Activated T-cell treated with anti-CD3 and anti-CD28 coated beads, Interleukin-2, amount 50 U/mL, for 4 hours (primary cell): Measurements from ENCODE around the gene AHDC1. TPM values are rescaled to one million over a fixed set of nuclear protein-coding genes. Genes with fewer than 3 reads are reported as not detected.

Experiments used
- ATAC-seq, 2 donors: fragments of 200-7000 bp; cut with Tn5 transposase; one replicate each; pipeline ENCODE4 v1.10.0; 2021
- DNase-seq: peaks from one replicate; pipeline ENCODE4 v3.0.0-alpha.2; 2020
- H3K27me3 Mint-ChIP-seq: one replicate; pipeline ENCODE4 v1.8.0; 2021; ENCODE audit warnings: low read depth, mixed read lengths
- H3K36me3 Mint-ChIP-seq: one replicate; pipeline ENCODE4 v1.8.0; 2022; ENCODE audit warnings: mixed read lengths; ENCODE audit not compliant: insufficient read depth
- H3K4me1 Mint-ChIP-seq: one replicate; pipeline ENCODE4 v1.8.0; 2021; ENCODE audit warnings: low read depth, mixed read lengths
- H3K4me3 Mint-ChIP-seq: one replicate; pipeline ENCODE4 v1.8.0; 2021; ENCODE audit warnings: mild to moderate bottlenecking, moderate library complexity, mixed read lengths
- H3K9me3 Mint-ChIP-seq: one replicate; pipeline ENCODE4 v1.8.0; 2021; ENCODE audit warnings: mixed read lengths
- total RNA-seq, 3 donors: library from RNA; stranded (reverse); gene quantifications; one replicate each; pipeline ENCODE4 v1.2.1, GENCODE V29; 2021

AHDC1 gene
- total RNA-seq, 3 donors from 2014 or later, result 7.6 to 9.4 (median 8.6) TPM

GRCh38 chr1:27611450-27611849 lies 7.5 kb upstream of the AHDC1 start:
- peaks cover 2% of the 10 kb centered on the region for H3K36me3 Mint-ChIP-seq
- H3K27me3 Mint-ChIP-seq, result no peaks in the 10 kb centered on the region
- peaks cover 42% of the 10 kb centered on the region for H3K4me1 Mint-ChIP-seq
- DNase-seq (no peak), ATAC-seq (no peak)
- no peak overlapping the region for H3K4me3 Mint-ChIP-seq
- H3K9me3 Mint-ChIP-seq, result no peaks in the 10 kb centered on the region

DNA sequence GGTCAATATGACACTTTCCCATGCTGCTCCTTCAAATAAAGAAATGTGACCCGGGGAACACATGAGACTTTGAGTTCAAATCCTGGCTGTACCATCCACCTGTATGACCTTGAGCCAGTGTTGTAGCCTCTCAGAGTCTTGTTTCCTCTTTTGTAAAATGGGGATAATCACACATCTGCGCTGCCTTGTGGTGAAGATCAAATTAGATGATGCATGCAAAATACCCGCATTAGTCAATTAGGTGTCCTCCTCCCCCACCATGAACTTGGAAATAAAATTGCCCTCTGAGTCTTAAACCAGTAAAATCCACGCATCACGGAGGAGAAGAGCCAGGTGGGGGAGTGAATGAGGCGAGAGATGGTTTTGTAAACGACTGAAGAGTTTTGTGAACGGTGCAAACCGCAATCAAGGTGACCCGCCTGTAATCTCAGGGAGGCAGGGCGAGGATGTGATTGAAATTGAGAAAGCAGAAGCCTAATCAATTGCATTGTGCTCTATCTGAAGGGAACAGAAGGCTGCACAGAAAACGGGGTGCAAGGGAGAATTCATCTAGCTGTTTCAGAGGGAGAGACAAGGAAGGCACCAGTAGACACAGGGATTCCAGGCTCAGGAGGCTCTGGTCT lies 5.8 kb upstream of the AHDC1 start:
- H3K4me3 Mint-ChIP-seq, result no peak overlapping the region
- ATAC-seq, result no peak
- H3K4me1 Mint-ChIP-seq, result peaks cover 41% of the 10 kb centered on the region
- no peaks in the 10 kb centered on the region for H3K9me3 Mint-ChIP-seq
- DNase-seq, result no peak
- peaks cover 2% of the 10 kb centered on the region for H3K36me3 Mint-ChIP-seq
- H3K27me3 Mint-ChIP-seq, result no peaks in the 10 kb centered on the region

DNA sequence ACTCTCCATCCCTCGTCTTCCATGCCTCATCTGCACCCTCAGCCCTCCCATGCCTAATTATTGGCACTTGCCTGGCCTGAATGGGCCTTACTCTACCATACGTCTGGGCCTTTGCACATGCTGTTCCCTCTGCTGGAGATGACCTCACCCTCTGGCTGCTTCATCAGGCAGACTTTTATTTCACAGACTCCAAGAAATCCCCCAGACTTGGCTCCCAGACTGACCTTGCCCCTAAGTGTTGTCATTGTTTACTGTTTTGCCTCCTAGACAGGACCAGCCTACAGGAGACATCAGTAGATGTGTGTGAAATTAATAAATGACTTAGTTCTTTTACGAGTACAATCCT lies 5.2 kb upstream of the AHDC1 start:
- peaks cover 38% of the 10 kb centered on the region for H3K4me1 Mint-ChIP-seq
- no peak for DNase-seq
- no peaks in the 10 kb centered on the region for H3K27me3 Mint-ChIP-seq
- ATAC-seq, result no peak
- H3K9me3 Mint-ChIP-seq, result no peaks in the 10 kb centered on the region
- peaks cover 2% of the 10 kb centered on the region for H3K36me3 Mint-ChIP-seq
- no peak overlapping the region for H3K4me3 Mint-ChIP-seq

DNA sequence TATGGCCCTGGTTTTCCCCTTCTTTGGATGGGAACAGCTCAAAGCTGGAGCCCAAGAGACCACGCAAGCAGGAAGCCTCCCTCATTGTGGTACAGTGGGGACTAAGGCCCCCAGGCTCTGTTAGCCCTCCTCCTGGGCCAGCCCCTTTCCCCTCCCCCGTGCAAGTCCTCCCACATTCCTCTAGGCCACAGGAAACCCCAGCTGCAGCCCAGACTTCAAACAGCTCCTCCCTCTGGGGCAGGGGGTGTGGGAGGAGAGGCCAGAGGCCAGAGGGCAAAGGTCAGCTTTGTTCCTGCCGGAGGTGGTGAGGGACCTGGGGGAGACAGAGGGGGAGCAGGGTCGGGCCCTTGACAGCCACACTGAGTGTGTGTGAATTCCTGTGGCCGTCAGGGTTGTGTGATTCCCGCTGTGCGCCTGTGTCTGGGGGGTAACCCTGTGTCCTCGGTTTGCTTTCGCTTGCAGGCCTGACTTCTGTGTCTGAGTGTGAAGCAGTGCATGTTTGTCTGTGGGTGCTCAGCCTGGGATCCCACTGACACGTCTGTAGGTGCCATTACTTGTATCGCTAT lies 3.4 kb upstream of the AHDC1 start:
- ATAC-seq, result no peak
- H3K36me3 Mint-ChIP-seq, result peaks cover 1% of the 10 kb centered on the region

DNA sequence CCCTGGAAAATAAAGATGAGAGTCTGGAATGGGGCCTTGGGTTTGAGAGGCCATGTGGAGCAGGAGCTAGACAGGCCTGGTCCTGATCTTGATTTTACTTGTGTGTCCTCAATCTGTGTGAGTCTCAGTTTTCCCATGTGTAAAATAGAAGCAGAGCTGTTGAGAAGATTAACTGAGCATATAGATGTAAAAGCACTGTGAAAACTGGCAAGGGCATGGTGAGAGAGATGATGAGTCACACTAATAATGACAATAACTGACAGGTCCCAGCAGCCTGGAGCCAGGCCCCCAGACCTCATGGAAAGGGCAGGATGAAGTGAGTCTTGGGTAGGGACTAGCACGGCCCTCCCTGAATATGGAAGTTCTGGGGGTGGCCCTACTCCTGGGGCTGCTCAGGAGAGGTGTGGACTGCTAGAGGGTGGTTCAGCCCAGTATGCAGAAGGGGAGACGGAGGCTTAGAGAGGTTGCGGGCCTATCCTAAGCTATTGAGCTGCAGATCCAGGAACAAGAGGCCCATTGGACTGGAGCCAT lies 2.8 kb upstream of the AHDC1 start:
- Mint-ChIP-seq H3K9me3 (no peaks in the 10 kb centered on the region), H3K36me3 (no peaks in the 10 kb centered on the region), H3K4me3 (no peak overlapping the region), H3K27me3 (no peaks in the 10 kb centered on the region), H3K4me1 (peaks cover 28% of the 10 kb centered on the region)
- ATAC-seq, result no peak
- no peak for DNase-seq

More for the DNA sequence above, 3.4 kb upstream of the AHDC1 start:
- no peaks in the 10 kb centered on the region for H3K9me3 Mint-ChIP-seq
- DNase-seq, result no peak
- H3K4me1 Mint-ChIP-seq, result peaks cover 30% of the 10 kb centered on the region
- H3K27me3 Mint-ChIP-seq, result no peaks in the 10 kb centered on the region
- H3K4me3 Mint-ChIP-seq, result no peak overlapping the region

- DNase-seq, result peak; percentile 59
- no peak overlapping the region for H3K4me3 Mint-ChIP-seq
- H3K27me3 Mint-ChIP-seq, result no peaks in the 10 kb centered on the region
These were observed 2.1 kb upstream of the AHDC1 start for GRCh38 chr1:27605796-27606707.

GRCh38 chr1:27605300-27605766 lies 1.4 kb upstream of the AHDC1 start:
- no peak for DNase-seq
- H3K4me3 Mint-ChIP-seq, result peak overlapping the region; percentile 92
- H3K4me1 Mint-ChIP-seq, result peaks cover 35% of the 10 kb centered on the region
- no peak for ATAC-seq
- H3K9me3 Mint-ChIP-seq, result no peaks in the 10 kb centered on the region
- no peaks in the 10 kb centered on the region for H3K36me3 Mint-ChIP-seq
- no peaks in the 10 kb centered on the region for H3K27me3 Mint-ChIP-seq

More at GRCh38 chr1:27605796-27606707, 2.1 kb upstream of the AHDC1 start:
- Mint-ChIP-seq H3K36me3 (no peaks in the 10 kb centered on the region), H3K4me1 (peaks cover 31% of the 10 kb centered on the region), H3K9me3 (no peaks in the 10 kb centered on the region)
- ATAC-seq, result no peak

DNA sequence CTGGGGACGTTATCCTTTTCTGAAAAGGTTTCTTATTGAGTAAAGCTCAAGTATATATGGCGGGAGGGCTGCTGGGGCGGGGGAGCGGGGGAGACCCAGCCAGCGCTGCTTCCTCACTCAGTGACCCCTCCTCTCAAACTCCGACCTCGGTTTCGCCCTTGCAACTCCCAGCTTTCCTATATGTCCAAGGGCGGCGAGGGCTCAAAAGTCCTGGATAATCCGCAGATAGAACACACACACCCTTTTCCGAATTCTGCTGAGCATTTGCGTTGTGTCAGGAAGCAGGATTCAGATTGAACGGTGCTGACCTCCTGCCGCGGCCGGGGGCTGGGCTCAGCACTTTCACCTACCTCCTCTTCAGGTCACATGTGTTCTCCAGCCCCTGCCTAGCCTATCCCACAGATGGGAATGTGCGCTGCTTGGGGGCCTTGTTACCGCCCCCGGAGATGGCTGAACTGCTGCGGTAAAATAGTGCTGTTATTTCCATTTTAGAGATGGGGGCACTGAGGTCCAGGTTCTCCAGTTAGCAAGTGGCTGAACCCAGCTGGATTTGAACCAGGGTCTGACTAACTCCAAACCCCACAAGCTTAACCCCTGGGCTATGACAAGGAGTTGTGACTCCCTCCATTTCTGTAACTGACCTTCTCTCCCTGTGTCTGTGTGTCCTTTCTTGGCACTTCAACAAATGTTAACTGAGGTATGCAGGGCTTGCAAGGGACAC lies 795 bp upstream of the AHDC1 start:
- Mint-ChIP-seq H3K4me3 (peak overlapping the region; percentile 92), H3K36me3 (no peaks in the 10 kb centered on the region), H3K27me3 (no peaks in the 10 kb centered on the region), H3K4me1 (peaks cover 41% of the 10 kb centered on the region), H3K9me3 (no peaks in the 10 kb centered on the region)
- no peak for DNase-seq
- ATAC-seq, result no peak

- DNase-seq, result no peak
- H3K4me1 Mint-ChIP-seq, result peaks cover 46% of the 10 kb centered on the region
- H3K36me3 Mint-ChIP-seq, result no peaks in the 10 kb centered on the region
- H3K27me3 Mint-ChIP-seq, result no peaks in the 10 kb centered on the region
- peak overlapping the region; percentile 92 for H3K4me3 Mint-ChIP-seq
- peak; percentile 18 to 25 for ATAC-seq
- no peaks in the 10 kb centered on the region for H3K9me3 Mint-ChIP-seq
These were observed 649 bp downstream of the AHDC1 start for GRCh38 chr1:27603309-27603680.

DNA sequence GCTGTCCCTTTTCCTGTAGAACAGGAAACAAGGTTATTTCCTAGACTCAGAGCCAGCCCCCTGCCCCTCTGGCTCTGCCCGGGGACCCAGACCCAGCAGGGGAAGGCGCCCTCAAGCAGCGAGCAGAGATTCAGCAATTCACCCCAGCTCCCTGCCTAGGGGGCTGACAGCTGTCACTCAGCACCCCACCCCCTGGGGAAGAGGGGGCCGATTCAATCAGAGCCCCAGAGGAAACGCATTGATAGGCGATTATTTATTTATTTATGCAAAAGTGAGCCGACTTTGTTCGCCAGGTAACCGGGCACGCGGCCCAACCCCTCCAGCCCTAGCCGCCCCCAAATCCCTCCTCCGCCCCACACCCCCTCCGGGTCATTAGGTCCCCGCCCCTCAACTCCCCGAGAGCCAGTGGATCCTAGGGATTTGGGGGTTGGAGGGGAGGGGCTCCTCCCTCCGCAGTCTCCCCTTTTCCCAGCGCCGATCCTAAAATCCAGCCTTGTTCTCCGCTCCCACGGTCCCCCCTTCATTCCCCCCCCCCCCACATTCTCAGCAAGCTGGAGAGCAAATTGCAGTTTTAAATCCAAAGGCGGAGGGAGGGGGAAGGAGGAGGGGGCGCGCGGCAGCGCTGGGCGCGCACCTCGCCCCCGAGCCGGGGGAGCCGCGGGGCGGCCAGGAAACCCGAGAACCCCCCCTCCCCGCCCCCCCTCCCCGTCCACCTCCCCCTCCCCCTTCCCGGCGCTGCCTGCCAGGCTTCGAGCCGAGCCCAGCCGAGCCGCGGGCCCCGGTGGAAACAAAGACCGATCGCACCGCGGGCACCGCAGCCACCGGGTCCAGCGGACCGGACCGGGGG lies 1.3 kb downstream of the AHDC1 start:
- Mint-ChIP-seq H3K36me3 (no peaks in the 10 kb centered on the region), H3K4me1 (peaks cover 46% of the 10 kb centered on the region), H3K9me3 (no peaks in the 10 kb centered on the region), H3K27me3 (no peaks in the 10 kb centered on the region), H3K4me3 (peak overlapping the region; percentile 80)
- ATAC-seq, result no peak
- DNase-seq, result peak; percentile 25

- Mint-ChIP-seq H3K4me1 (peaks cover 45% of the 10 kb centered on the region), H3K36me3 (no peaks in the 10 kb centered on the region), H3K9me3 (no peaks in the 10 kb centered on the region), H3K27me3 (no peaks in the 10 kb centered on the region), H3K4me3 (peak overlapping the region; percentile 80)
- no peak for ATAC-seq
- DNase-seq, result no peak
These were observed 2.0 kb downstream of the AHDC1 start for GRCh38 chr1:27601771-27602461.

GRCh38 chr1:27601321-27601770 lies 2.6 kb downstream of the AHDC1 start:
- Mint-ChIP-seq H3K4me3 (peak overlapping the region; percentile 68), H3K27me3 (no peaks in the 10 kb centered on the region), H3K9me3 (no peaks in the 10 kb centered on the region), H3K36me3 (no peaks in the 10 kb centered on the region), H3K4me1 (peaks cover 40% of the 10 kb centered on the region)
- ATAC-seq (no peak), DNase-seq (no peak)
